ENCODE data around the gene ECI1. TPM values are rescaled to one million over a fixed set of nuclear protein-coding genes. Genes with fewer than 3 reads are reported as not detected.
A peak's percentile ranks its signal among the peaks of the same experiment; 100 is the strongest.

Gene ECI1
- polyA plus RNA-seq, 3 donors, result 29.9 to 74.5 (median 52.3) TPM

DNA sequence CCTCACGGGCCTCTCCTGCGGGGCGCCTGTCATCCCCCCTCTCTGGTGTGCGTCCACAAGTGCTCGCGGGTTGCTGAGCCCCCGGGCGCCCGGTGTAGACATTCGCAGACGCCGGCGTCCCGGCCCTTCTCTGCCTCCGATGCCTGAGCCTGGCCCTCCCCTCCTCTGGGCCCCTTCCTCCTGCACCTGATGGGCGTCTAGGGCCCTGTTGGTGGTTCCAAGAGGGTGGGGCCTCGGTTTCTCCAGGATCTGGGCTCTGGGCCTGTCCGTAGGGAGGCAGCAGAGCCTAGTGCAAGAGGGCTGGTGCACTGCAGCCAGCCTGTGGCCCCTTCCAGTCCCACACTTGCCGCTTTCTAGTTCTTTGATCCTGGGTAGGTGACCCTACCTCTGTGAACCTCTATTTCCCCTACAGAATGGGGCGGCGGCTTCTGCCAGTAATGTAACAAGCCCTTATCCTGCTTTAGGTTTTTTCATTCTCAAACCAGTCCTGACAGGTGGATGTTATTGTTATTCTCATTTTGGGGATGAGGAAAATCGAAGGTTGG is 27.4 kb downstream of the ECI1 start:
- Histone ChIP-seq H3K27ac (ENCODE audit: low read depth in 1 of 2, low read length in 2 of 2) (peak overlapping the region; percentile 60 to 87), H3K4me1 (ENCODE audit: control insufficient read depth in 1 of 2, insufficient read depth in 2 of 2, low read length in 2 of 2) (peaks cover 13 to 17% of the 10 kb centered on the region in 2 donors), H2AFZ (ENCODE audit: insufficient read depth, low read depth, low read length, poor library complexity, severe bottlenecking) (peak overlapping the region; percentile 97), H4K20me1 (ENCODE audit: insufficient read depth, low read length) (peaks cover 11% of the 10 kb centered on the region), H3K79me2 (ENCODE audit: insufficient read depth, low read length) (peaks cover 42% of the 10 kb centered on the region), H3K27me3 (ENCODE audit: control insufficient read depth in 2 of 2, insufficient read depth in 2 of 2, low read length in 2 of 2) (no peaks in the 10 kb centered on the region), H3K9ac (ENCODE audit: insufficient read depth, low read length, poor library complexity, severe bottlenecking) (peak overlapping the region; percentile 96), H3K36me3 (replicated peaks in 1 of 2; ENCODE audit: control insufficient read depth in 1 of 2, insufficient read depth in 2 of 2, low read length in 2 of 2) (peaks cover 9 to 23% of the 10 kb centered on the region in 2 donors), H3K4me3 (replicated peaks in 1 of 3; ENCODE audit: low read depth in 2 of 3, low read length in 3 of 3) (peak overlapping the region; percentile 64 to 95 (median 83)), H3K4me2 (replicated peaks; ENCODE audit: extremely low read depth, low read length, poor library complexity, severe bottlenecking) (peak overlapping the region; percentile 99), H3K9me3 (replicated peaks in 1 of 2; ENCODE audit: control insufficient read depth in 1 of 2, insufficient read depth in 1 of 2, low read length in 2 of 2) (no peaks in the 10 kb centered on the region)
- H3K27me3 Mint-ChIP-seq (ENCODE audit: low read depth in 3 of 3), result peaks cover 0 to 3% (median 1%) of the 10 kb centered on the region in 3 donors
- H3K4me1 Mint-ChIP-seq, result peaks cover 22% of the 10 kb centered on the region
- H3K27ac Mint-ChIP-seq, result peak overlapping the region; percentile 46 to 86 (median 74)
- intact Hi-C loops (cut with micrococcal nuclease), result loop anchor here in 1 of 2 donors (1.0 to 5.0 kb wide), 3 partner anchors 9 to 177 kb away; partner anchors contain the start of genes NTHL1, RNPS1 and TSC2
- no peaks in the 10 kb centered on the region for H3K9me3 Mint-ChIP-seq
- H3K4me3 Mint-ChIP-seq, result peak overlapping the region; percentile 75 to 86
- DNase-seq, result no peak
- TF ChIP-seq, protein P1, sequence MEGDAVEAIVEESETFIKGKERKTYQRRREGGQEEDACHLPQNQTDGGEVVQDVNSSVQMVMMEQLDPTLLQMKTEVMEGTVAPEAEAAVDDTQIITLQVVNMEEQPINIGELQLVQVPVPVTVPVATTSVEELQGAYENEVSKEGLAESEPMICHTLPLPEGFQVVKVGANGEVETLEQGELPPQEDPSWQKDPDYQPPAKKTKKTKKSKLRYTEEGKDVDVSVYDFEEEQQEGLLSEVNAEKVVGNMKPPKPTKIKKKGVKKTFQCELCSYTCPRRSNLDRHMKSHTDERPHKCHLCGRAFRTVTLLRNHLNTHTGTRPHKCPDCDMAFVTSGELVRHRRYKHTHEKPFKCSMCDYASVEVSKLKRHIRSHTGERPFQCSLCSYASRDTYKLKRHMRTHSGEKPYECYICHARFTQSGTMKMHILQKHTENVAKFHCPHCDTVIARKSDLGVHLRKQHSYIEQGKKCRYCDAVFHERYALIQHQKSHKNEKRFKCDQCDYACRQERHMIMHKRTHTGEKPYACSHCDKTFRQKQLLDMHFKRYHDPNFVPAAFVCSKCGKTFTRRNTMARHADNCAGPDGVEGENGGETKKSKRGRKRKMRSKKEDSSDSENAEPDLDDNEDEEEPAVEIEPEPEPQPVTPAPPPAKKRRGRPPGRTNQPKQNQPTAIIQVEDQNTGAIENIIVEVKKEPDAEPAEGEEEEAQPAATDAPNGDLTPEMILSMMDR (IDR thresholded peaks at IDR 0.05), result no peak
- WGBS (ENCODE audit: insufficient coverage), result 0% methylated on average over 18 of the region's 22 CpGs
- H3K36me3 Mint-ChIP-seq, result peaks cover 7 to 20% of the 10 kb centered on the region in 2 donors

DNA sequence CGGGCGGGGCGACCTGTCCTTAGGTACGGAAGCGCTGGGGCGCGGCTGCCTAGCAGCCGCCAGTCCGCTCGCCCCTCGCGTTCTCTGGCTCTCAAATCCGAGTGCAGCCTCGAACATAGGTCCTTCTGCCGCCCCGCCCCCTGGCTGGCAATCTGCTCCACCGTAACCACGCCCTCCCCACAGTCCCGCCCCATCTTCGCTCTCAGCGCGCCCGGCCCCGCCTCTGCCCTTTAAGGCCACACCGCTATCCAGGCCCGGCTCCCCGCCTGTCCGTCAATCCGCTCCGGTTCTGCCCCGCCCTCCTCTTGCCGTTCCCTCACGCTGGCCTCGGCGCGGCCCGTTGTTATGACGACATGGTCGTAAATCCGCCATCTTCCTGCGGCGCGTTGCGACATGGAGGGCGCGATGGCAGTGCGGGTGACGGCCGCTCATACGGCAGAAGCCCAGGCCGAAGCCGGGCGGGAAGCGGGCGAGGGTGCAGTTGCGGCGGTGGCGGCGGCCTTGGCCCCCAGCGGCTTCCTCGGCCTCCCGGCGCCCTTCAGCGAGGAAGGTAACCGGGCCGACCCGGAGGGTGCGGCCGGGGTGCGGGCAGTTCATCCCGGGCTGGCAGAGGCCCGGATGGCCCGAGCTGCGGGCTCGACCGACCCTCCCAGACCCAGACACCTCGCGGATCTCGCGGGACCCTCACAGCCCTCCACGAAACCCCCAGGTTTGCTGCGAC is 28.0 kb downstream of the ECI1 start, which contains the start of gene E4F1:
Gene E4F1, plus strand, starts transcription at position 371 of the 721 bp plus-strand sequence. Its CDS starts 23 bp downstream, at position 394.
- DNase-seq, result peak; percentile 98 to 100 (median 100)
- peak within 1 kb of the TSS; percentile 75 to 86 for H3K4me3 Mint-ChIP-seq
- peak within 1 kb of the TSS; percentile 60 to 87 for H3K27ac ChIP-seq (ENCODE audit: low read depth in 1 of 2, low read length in 2 of 2)
- H3K4me3 ChIP-seq (replicated peaks in 1 of 3; ENCODE audit: low read depth in 2 of 3, low read length in 3 of 3), result peak within 1 kb of the TSS; percentile 64 to 95 (median 83)
- intact Hi-C loops (cut with micrococcal nuclease), result loop anchor here in 1 of 2 donors (1.0 to 5.0 kb wide), 3 partner anchors 8 to 176 kb away; partner anchors contain the start of genes NTHL1, RNPS1 and TSC2
- H3K27ac Mint-ChIP-seq, result peak within 1 kb of the TSS; percentile 46 to 86 (median 77)
- TF ChIP-seq, protein P1 (IDR thresholded peaks at IDR 0.05), result no peak
- peaks cover 0 to 3% (median 1%) of the 10 kb centered on the region in 3 donors for H3K27me3 Mint-ChIP-seq (ENCODE audit: low read depth in 3 of 3)
- H2AFZ ChIP-seq (ENCODE audit: insufficient read depth, low read depth, low read length, poor library complexity, severe bottlenecking), result peak within 1 kb of the TSS; percentile 97
- H3K4me1 Mint-ChIP-seq, result peaks cover 22% of the 10 kb centered on the region
- peak within 1 kb of the TSS; percentile 96 for H3K9ac ChIP-seq (ENCODE audit: insufficient read depth, low read length, poor library complexity, severe bottlenecking)
- no peaks in the 10 kb centered on the region for H3K9me3 Mint-ChIP-seq
- no peaks in the 10 kb centered on the region for H3K9me3 ChIP-seq (replicated peaks in 1 of 2; ENCODE audit: control insufficient read depth in 1 of 2, insufficient read depth in 1 of 2, low read length in 2 of 2)
- peaks cover 13 to 17% of the 10 kb centered on the region in 2 donors for H3K4me1 ChIP-seq (ENCODE audit: control insufficient read depth in 1 of 2, insufficient read depth in 2 of 2, low read length in 2 of 2)
- no peaks in the 10 kb centered on the region for H3K27me3 ChIP-seq (ENCODE audit: control insufficient read depth in 2 of 2, insufficient read depth in 2 of 2, low read length in 2 of 2)
- peaks cover 42% of the 10 kb centered on the region for H3K79me2 ChIP-seq (ENCODE audit: insufficient read depth, low read length)
- H4K20me1 ChIP-seq (ENCODE audit: insufficient read depth, low read length), result peaks cover 11% of the 10 kb centered on the region
- H3K36me3 Mint-ChIP-seq, result peaks cover 2 to 15% of the 10 kb centered on the region in 2 donors
- WGBS (ENCODE audit: insufficient coverage), result under 1% methylated on average over 79 of the region's 82 CpGs
- peaks cover 3 to 17% of the 10 kb centered on the region in 2 donors for H3K36me3 ChIP-seq (replicated peaks in 1 of 2; ENCODE audit: control insufficient read depth in 1 of 2, insufficient read depth in 2 of 2, low read length in 2 of 2)
- H3K4me2 ChIP-seq (replicated peaks; ENCODE audit: extremely low read depth, low read length, poor library complexity, severe bottlenecking), result peak within 1 kb of the TSS; percentile 99
